Mesendoderm (in vitro differentiated cells): ENCODE data around the gene NAPSA.

ENCODE experiments used
- DNase-seq: peaks from one replicate; pipeline ENCODE4 v3.0.0; 2013
- H2AK5ac ChIP-seq: 2 replicates; pipeline ENCODE4 v1.6.1; 2013; ENCODE audit warnings: low read length, inconsistent platforms
- H2BK120ac ChIP-seq: 2 replicates; pipeline ENCODE4 v1.6.1; 2013; ENCODE audit warnings: low read depth, mild to moderate bottlenecking, low read length, moderate library complexity, mixed read lengths
- H2BK15ac ChIP-seq: replicated peaks from 2 replicates; pipeline ENCODE4 v1.6.1; 2013; ENCODE audit warnings: low read depth, mild to moderate bottlenecking, moderate library complexity
- H2BK5ac ChIP-seq: 2 replicates; pipeline ENCODE4 v1.6.1; 2013; ENCODE audit warnings: low read length, inconsistent platforms
- H3K18ac ChIP-seq: 2 replicates; pipeline ENCODE4 v1.6.1; 2013; ENCODE audit warnings: mild to moderate bottlenecking, low read length, mixed read lengths
- H3K23ac ChIP-seq: one replicate; pipeline ENCODE4 v1.6.1; 2013; ENCODE audit warnings: low read length
- H3K27ac ChIP-seq: 2 replicates; pipeline ENCODE4 v1.5.1; 2013; ENCODE audit warnings: low read depth, mild to moderate bottlenecking, inconsistent platforms, low read length, moderate library complexity
- H3K27me3 ChIP-seq: 2 replicates; pipeline ENCODE4 v1.6.1; 2013; ENCODE audit warnings: low read length, control low read depth, mild to moderate bottlenecking, inconsistent platforms; ENCODE audit not compliant: insufficient read depth, poor library complexity
- H3K36me3 ChIP-seq: 2 replicates; pipeline ENCODE4 v1.6.1; 2013; ENCODE audit warnings: low read length, inconsistent platforms; ENCODE audit not compliant: control insufficient read depth, insufficient read depth
- H3K4ac ChIP-seq: one replicate; pipeline ENCODE4 v1.6.1; 2013; ENCODE audit warnings: low read depth, mild to moderate bottlenecking, low read length, moderate library complexity
- H3K4me1 ChIP-seq: 2 replicates; pipeline ENCODE4 v1.6.1; 2013; ENCODE audit warnings: low read depth, low read length, inconsistent platforms; ENCODE audit not compliant: control insufficient read depth
- H3K4me2 ChIP-seq: 2 replicates; pipeline ENCODE4 v1.6.1; 2013; ENCODE audit warnings: low read length
- H3K4me3 ChIP-seq: 2 replicates; pipeline ENCODE4 v1.5.1; 2013; ENCODE audit warnings: mild to moderate bottlenecking, low read length
- H3K56ac ChIP-seq: one replicate; pipeline ENCODE4 v1.6.1; 2013; ENCODE audit warnings: low read length
- H3K79me1 ChIP-seq: 2 replicates; pipeline ENCODE4 v1.6.1; 2013; ENCODE audit warnings: low read length, inconsistent platforms
- H3K79me2 ChIP-seq: 2 replicates; pipeline ENCODE4 v1.6.1; 2013; ENCODE audit warnings: mild to moderate bottlenecking, low read length; ENCODE audit not compliant: control insufficient read depth, insufficient read depth
- H3K9ac ChIP-seq: 2 replicates; pipeline ENCODE4 v1.6.1; 2013; ENCODE audit warnings: low read length, inconsistent platforms
- H4K5ac ChIP-seq: one replicate; pipeline ENCODE4 v1.6.1; 2013; ENCODE audit warnings: low read length
- H4K8ac ChIP-seq: one replicate; pipeline ENCODE4 v1.6.1; 2013; ENCODE audit warnings: low read depth, mild to moderate bottlenecking, control low read depth, low read length, moderate library complexity
- WGBS: extraction: QIAGEN DNeasy Blood & Tissue Kit; methylation state at CpG from one replicate; pipeline ENCODE4 v1.1.7; 2013; ENCODE audit warnings: low lambda C conversion rate, missing lambda C conversion rate; ENCODE audit not compliant: insufficient coverage; ENCODE audit errors: extremely low coverage; 5-methylcytosine and 5-hydroxymethylcytosine counted together

The NAPSA gene

DNA sequence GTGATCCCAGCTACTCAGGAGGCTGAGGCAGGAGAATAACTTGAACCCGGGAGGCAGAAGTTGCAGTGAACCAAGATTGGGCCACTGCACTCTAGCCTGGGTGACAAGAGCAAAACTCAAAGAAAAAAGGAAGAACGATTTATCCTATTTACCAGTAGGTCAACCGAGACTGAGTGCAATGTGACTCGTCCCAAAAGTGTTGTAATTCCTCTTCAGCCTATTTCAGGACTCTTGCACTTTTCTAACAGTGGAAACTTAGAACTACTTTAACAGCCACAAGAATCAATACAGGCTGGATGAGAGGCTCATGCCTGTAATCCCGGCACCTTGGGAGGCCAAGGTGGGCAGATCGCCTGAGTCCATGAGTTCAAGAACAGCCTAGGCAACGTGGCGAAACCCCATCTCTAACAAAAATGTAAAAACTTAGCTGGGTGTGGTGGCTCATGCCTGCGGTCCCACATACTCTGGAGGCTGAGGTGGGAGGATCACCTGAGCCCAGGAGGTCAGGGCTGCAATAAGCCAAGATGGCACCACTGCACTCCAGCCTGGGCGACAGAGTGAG, 6.6 kb upstream of the NAPSA start:
- Histone ChIP-seq H4K8ac (no peak overlapping the region), H3K79me1 (no peaks in the 10 kb centered on the region), H4K5ac (no peak overlapping the region), H2BK120ac (no peak overlapping the region), H3K4me3 (no peak overlapping the region), H3K23ac (no peak overlapping the region), H3K18ac (no peak overlapping the region), H3K36me3 (no peaks in the 10 kb centered on the region), H3K4me1 (no peaks in the 10 kb centered on the region), H2BK5ac (no peak overlapping the region), H3K9ac (no peak overlapping the region), H3K27me3 (no peaks in the 10 kb centered on the region), H3K4ac (no peak overlapping the region), H2AK5ac (no peak overlapping the region), H3K27ac (no peak overlapping the region), H3K56ac (no peak overlapping the region), H2BK15ac (no peak overlapping the region), H3K4me2 (no peak overlapping the region), H3K79me2 (no peaks in the 10 kb centered on the region)
- no peak for DNase-seq
- WGBS, result no CpG with 5 or more reads among the region's 10 CpGs

DNA sequence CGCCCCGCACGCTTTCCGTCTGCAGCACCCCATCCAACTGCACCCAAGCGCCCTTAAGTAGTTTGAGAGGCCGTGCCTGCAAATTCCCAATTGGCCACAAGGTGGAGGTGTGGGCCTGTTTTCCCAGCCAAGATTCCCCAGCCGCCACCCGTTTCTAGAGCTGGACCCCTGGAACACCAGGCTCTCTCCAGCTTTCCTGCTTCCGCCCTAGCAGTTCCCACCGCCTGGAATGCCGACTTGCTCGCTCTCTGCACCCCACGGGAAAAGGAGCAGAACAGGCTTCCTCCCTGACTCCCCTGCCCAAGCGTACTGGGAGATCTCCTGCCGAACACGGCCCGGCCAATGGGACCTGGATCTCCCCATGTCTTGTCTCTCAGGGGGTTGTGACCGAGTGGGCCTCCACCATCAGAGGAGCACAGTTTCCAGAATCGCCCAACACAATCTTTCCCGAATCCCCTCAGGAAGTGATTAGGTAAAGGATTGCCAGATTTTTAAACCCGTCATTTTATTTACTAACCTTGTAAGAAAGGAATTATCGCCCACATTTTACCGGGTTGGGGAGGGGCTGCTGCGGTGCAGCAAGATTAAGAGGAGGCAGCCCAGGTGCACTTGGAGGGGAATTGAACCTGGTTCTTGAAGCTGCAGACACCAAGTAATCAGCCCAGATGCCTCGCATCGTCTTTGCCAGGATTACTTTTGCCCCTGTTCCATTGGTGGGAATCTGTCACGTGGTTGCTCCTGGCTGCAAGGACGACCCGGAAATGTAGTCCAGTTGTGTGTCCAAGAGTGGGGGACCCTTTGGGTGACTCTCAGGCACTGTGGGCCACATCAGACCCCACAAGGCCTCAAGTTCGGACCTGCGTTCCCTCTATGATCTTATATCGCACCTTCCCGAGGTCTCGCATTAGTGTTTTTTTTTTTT, 3.5 kb upstream of the NAPSA start:
- Histone ChIP-seq H4K5ac (no peak overlapping the region), H3K4ac (no peak overlapping the region), H3K56ac (peak overlapping the region; percentile 87), H2BK5ac (no peak overlapping the region), H3K23ac (no peak overlapping the region), H3K9ac (peak overlapping the region; percentile 60), H3K18ac (peak overlapping the region; percentile 29), H2BK120ac (no peak overlapping the region), H3K27ac (no peak overlapping the region), H3K4me1 (no peaks in the 10 kb centered on the region), H2AK5ac (no peak overlapping the region), H3K4me3 (peak overlapping the region; percentile 34), H3K79me2 (no peaks in the 10 kb centered on the region), H2BK15ac (no peak overlapping the region), H3K36me3 (no peaks in the 10 kb centered on the region), H3K4me2 (peak overlapping the region; percentile 19), H3K27me3 (no peaks in the 10 kb centered on the region), H4K8ac (peak overlapping the region; percentile 96), H3K79me1 (no peaks in the 10 kb centered on the region)
- peak; percentile 92 for DNase-seq
- no CpG with 5 or more reads among the region's 34 CpGs for WGBS

- Histone ChIP-seq H3K4me1 (no peaks in the 10 kb centered on the region), H3K56ac (no peak overlapping the region), H4K5ac (no peak overlapping the region), H3K79me2 (no peaks in the 10 kb centered on the region), H3K23ac (no peak overlapping the region), H3K4me2 (no peak overlapping the region), H2BK120ac (no peak overlapping the region), H3K9ac (no peak overlapping the region), H2BK5ac (no peak overlapping the region), H2AK5ac (no peak overlapping the region), H3K36me3 (no peaks in the 10 kb centered on the region), H3K4ac (no peak overlapping the region), H2BK15ac (no peak overlapping the region), H3K27ac (no peak overlapping the region), H3K79me1 (no peaks in the 10 kb centered on the region), H3K4me3 (no peak overlapping the region), H4K8ac (no peak overlapping the region), H3K18ac (no peak overlapping the region), H3K27me3 (no peaks in the 10 kb centered on the region)
- no peak for DNase-seq
- no CpG with 5 or more reads among the region's 11 CpGs for WGBS
These were observed 2.6 kb downstream of the NAPSA start for GRCh38 chr19:50362656-50363424.

DNA sequence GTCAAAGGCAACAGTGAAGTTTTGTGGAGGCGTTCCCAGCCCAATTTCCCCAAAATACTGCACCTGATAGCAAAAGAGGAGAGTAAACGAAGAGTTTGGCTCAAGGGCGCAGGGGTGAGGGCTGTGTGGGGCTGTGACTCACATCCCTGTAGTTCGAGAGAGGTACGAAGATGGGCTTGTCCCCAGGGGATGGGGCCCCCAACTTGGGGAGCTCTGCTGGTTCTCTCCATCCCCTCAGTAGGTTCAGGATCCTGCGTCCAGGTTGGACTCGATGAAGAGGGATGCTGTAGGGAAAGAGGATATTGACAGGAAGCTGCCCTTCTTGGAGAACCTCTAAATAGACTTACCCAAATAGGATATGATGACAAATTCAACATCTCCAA, 3.4 kb downstream of the NAPSA start:
- Histone ChIP-seq H2BK15ac (no peak overlapping the region), H3K79me1 (no peaks in the 10 kb centered on the region), H2BK5ac (no peak overlapping the region), H3K18ac (no peak overlapping the region), H3K4ac (no peak overlapping the region), H3K79me2 (no peaks in the 10 kb centered on the region), H3K9ac (no peak overlapping the region), H3K27me3 (no peaks in the 10 kb centered on the region), H4K5ac (no peak overlapping the region), H3K23ac (no peak overlapping the region), H3K27ac (no peak overlapping the region), H2AK5ac (no peak overlapping the region), H2BK120ac (no peak overlapping the region), H3K4me1 (no peaks in the 10 kb centered on the region), H4K8ac (no peak overlapping the region), H3K4me3 (no peak overlapping the region), H3K56ac (no peak overlapping the region), H3K36me3 (no peaks in the 10 kb centered on the region), H3K4me2 (no peak overlapping the region)
- DNase-seq, result no peak
- no CpG with 5 or more reads among the region's 7 CpGs for WGBS

DNA sequence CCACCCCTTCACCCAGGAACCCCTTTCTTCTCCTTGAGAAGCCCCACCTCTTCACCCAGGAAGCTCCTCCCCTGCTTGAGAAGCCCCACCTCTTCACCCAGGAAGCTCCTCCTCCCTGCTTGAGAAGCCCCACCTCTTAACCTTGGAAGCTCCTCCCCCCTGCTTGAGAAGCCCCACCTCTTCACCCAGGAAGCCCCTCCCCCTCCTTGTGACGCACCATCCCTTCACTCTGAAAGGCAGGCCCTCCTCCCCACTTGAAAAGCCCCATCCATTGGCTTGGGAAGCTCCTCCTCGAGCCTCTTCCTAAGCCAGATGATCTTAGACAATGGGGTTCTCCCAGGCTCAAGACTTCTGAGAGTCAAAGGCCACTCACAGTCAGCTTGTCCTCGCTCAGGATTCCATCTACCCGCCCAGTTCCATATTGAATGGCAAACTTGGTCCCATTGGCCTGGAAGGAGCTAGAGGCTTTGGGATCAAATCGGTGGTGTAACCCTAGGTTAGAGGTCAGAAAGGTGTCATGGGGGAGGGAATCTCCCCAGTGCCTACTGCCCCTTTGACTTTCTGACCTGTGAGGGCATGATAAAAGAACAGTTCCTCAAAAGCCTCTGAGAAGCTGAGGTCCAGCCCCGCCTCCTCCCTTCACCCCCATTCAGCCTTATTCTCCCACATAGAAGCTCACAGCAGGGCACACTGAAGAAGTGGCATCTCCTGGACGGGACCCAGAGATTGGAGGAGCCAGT, 4.0 kb downstream of the NAPSA start:
- H3K4me1 ChIP-seq, result no peaks in the 10 kb centered on the region
- H2BK5ac ChIP-seq, result no peak overlapping the region
- no CpG with 5 or more reads among the region's 7 CpGs for WGBS

More for the DNA sequence above, 4.0 kb downstream of the NAPSA start:
- Histone ChIP-seq H3K27me3 (no peaks in the 10 kb centered on the region), H4K5ac (no peak overlapping the region), H3K23ac (no peak overlapping the region), H3K4ac (no peak overlapping the region), H3K79me2 (no peaks in the 10 kb centered on the region), H4K8ac (no peak overlapping the region), H3K4me2 (no peak overlapping the region), H3K79me1 (no peaks in the 10 kb centered on the region), H2BK120ac (no peak overlapping the region), H3K36me3 (no peaks in the 10 kb centered on the region), H3K18ac (no peak overlapping the region), H3K56ac (no peak overlapping the region), H3K9ac (no peak overlapping the region), H3K4me3 (no peak overlapping the region), H2BK15ac (no peak overlapping the region), H3K27ac (no peak overlapping the region), H2AK5ac (no peak overlapping the region)
- peak; percentile 42 for DNase-seq
